Measurements from ENCODE around the gene TRIM52. TPM values are rescaled to one million over a fixed set of nuclear protein-coding genes. Genes with fewer than 3 reads are reported as not detected.
A peak's percentile ranks its signal among the peaks of the same experiment; 100 is the strongest.

TRIM52 gene
- total and polyA plus RNA-seq, 10 of the 15 experiments (the other 5 are each of a cell fraction or from before 2014, with no cell fraction given) = 1.4 to 24.3 (median 8.1) TPM

DNA sequence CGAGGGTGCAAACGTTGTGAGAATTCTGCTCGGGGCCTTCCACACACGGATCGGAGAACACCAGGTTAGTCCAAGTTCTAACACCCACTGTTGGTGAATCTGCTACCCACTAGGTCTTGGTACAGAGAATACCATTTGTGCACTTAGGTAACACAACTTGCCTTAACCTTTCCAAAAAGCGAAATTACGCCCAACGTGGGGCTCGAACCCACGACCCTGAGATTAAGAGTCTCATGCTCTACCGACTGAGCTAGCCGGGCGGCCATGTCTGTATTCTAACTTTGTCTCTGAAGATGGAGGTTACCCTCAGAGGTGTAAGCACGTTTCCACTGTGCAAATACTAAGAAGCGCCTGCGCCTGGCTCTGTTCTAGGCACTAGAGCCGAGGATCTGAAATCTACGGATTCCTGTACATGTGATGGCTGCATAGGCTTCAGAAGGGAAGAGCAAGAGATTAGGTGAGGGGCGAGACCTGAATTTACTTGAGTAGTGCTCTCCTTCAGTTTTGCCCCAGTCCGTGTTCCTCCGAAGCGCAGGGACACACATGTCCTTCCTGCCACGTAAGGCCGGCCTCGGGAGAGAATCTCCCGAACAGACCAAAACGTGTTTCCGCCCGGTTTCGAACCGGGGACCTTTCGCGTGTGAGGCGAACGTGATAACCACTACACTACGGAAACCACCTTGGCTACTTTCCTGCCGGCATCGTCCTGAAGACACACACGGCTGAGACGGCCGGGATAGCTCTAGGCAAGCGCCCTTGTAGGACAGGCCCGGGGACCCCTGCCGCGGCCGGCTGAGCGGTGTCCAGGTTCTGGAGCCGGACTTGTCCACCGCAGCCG, 38.9 kb downstream of the TRIM52 start (continued):
- TF ChIP-seq, protein P1, sequence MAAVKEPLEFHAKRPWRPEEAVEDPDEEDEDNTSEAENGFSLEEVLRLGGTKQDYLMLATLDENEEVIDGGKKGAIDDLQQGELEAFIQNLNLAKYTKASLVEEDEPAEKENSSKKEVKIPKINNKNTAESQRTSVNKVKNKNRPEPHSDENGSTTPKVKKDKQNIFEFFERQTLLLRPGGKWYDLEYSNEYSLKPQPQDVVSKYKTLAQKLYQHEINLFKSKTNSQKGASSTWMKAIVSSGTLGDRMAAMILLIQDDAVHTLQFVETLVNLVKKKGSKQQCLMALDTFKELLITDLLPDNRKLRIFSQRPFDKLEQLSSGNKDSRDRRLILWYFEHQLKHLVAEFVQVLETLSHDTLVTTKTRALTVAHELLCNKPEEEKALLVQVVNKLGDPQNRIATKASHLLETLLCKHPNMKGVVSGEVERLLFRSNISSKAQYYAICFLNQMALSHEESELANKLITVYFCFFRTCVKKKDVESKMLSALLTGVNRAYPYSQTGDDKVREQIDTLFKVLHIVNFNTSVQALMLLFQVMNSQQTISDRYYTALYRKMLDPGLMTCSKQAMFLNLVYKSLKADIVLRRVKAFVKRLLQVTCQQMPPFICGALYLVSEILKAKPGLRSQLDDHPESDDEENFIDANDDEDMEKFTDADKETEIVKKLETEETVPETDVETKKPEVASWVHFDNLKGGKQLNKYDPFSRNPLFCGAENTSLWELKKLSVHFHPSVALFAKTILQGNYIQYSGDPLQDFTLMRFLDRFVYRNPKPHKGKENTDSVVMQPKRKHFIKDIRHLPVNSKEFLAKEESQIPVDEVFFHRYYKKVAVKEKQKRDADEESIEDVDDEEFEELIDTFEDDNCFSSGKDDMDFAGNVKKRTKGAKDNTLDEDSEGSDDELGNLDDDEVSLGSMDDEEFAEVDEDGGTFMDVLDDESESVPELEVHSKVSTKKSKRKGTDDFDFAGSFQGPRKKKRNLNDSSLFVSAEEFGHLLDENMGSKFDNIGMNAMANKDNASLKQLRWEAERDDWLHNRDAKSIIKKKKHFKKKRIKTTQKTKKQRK (IDR thresholded peaks at IDR 0.05; ENCODE audit: low read depth, low read length) = 0 out of 2 replicates have a peak, but pooled peaks have one; percentile 24
- TF ChIP-seq SUPT20H (IDR thresholded peaks at IDR 0.05; ENCODE audit: borderline replicate concordance, control insufficient read depth, low read depth, low read length) (no peak), ASH2L (IDR thresholded peaks at IDR 0.05; ENCODE audit: borderline replicate concordance, low read depth) (no peak), RAD51 (IDR thresholded peaks at IDR 0.05) (no peak), FOXK2 (IDR thresholded peaks at IDR 0.05) (peak; percentile 66), EGR1 (IDR thresholded peaks at IDR 0.05; ENCODE audit: borderline replicate concordance in 1 of 2, low read depth in 2 of 2, low read length in 2 of 2) (peak in 1 of 2 experiments; percentile 21; a peak in 1 of 3 replicates), CHD4 (IDR thresholded peaks at IDR 0.05) (peak; percentile 40; the same call in 1 of the 2 replicates), BRCA1 (IDR thresholded peaks at IDR 0.05; ENCODE audit: low read depth, low read length) (no peak), ZNF622 (IDR thresholded peaks at IDR 0.05) (no peak), NRF1 (conservative IDR thresholded peaks at IDR 0.05; ENCODE audit: low read depth, low read length) (0 out of 2 replicates have a peak, but pooled peaks have one; percentile 8), BACH1 (IDR thresholded peaks at IDR 0.05; ENCODE audit: borderline replicate concordance) (peak; percentile 77; the same call in 1 of the 2 replicates), IKZF1 (conservative IDR thresholded peaks at IDR 0.05) (peak; percentile 91), NFIC (IDR thresholded peaks at IDR 0.05; ENCODE audit: low read depth, low read length) (no peak), SIX5 (IDR thresholded peaks at IDR 0.05; ENCODE audit: low read depth, low read length, severe bottlenecking) (no peak), MTA3 (IDR thresholded peaks at IDR 0.05; ENCODE audit: borderline replicate concordance, low read length) (no peak), ZNF217 (IDR thresholded peaks at IDR 0.05) (peak; percentile 94; the same call in 1 of the 2 replicates), KLF5 (IDR thresholded peaks at IDR 0.05; ENCODE audit: partially characterized antibody) (peak; percentile 75)
- TF ChIP-seq, protein P2, sequence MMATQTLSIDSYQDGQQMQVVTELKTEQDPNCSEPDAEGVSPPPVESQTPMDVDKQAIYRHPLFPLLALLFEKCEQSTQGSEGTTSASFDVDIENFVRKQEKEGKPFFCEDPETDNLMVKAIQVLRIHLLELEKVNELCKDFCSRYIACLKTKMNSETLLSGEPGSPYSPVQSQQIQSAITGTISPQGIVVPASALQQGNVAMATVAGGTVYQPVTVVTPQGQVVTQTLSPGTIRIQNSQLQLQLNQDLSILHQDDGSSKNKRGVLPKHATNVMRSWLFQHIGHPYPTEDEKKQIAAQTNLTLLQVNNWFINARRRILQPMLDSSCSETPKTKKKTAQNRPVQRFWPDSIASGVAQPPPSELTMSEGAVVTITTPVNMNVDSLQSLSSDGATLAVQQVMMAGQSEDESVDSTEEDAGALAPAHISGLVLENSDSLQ (IDR thresholded peaks at IDR 0.05) = peak; percentile 40; the same call in 1 of the 2 replicates
- TF ChIP-seq, protein P3, sequence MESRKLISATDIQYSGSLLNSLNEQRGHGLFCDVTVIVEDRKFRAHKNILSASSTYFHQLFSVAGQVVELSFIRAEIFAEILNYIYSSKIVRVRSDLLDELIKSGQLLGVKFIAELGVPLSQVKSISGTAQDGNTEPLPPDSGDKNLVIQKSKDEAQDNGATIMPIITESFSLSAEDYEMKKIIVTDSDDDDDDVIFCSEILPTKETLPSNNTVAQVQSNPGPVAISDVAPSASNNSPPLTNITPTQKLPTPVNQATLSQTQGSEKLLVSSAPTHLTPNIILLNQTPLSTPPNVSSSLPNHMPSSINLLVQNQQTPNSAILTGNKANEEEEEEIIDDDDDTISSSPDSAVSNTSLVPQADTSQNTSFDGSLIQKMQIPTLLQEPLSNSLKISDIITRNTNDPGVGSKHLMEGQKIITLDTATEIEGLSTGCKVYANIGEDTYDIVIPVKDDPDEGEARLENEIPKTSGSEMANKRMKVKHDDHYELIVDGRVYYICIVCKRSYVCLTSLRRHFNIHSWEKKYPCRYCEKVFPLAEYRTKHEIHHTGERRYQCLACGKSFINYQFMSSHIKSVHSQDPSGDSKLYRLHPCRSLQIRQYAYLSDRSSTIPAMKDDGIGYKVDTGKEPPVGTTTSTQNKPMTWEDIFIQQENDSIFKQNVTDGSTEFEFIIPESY (IDR thresholded peaks at IDR 0.05) = no peak
- TF ChIP-seq, protein P4, sequence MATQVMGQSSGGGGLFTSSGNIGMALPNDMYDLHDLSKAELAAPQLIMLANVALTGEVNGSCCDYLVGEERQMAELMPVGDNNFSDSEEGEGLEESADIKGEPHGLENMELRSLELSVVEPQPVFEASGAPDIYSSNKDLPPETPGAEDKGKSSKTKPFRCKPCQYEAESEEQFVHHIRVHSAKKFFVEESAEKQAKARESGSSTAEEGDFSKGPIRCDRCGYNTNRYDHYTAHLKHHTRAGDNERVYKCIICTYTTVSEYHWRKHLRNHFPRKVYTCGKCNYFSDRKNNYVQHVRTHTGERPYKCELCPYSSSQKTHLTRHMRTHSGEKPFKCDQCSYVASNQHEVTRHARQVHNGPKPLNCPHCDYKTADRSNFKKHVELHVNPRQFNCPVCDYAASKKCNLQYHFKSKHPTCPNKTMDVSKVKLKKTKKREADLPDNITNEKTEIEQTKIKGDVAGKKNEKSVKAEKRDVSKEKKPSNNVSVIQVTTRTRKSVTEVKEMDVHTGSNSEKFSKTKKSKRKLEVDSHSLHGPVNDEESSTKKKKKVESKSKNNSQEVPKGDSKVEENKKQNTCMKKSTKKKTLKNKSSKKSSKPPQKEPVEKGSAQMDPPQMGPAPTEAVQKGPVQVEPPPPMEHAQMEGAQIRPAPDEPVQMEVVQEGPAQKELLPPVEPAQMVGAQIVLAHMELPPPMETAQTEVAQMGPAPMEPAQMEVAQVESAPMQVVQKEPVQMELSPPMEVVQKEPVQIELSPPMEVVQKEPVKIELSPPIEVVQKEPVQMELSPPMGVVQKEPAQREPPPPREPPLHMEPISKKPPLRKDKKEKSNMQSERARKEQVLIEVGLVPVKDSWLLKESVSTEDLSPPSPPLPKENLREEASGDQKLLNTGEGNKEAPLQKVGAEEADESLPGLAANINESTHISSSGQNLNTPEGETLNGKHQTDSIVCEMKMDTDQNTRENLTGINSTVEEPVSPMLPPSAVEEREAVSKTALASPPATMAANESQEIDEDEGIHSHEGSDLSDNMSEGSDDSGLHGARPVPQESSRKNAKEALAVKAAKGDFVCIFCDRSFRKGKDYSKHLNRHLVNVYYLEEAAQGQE (IDR thresholded peaks at IDR 0.05; ENCODE audit: low read depth, low read length) = no peak

All from GM12878 (cell line).